AG10803 (cell line): ENCODE measurements around the gene ADCY7.

Experiments
- DNase-seq: peaks from one replicate; pipeline ENCODE4 v3.0.0; 2010; ENCODE audit warnings: low read depth
- H3K4me3 ChIP-seq: 2 replicates; pipeline ENCODE4 v1.5.1; 2011; ENCODE audit warnings: mild to moderate bottlenecking, low read length, control low read depth
- CTCF ChIP-seq: conservative IDR thresholded peaks from 2 replicates; pipeline ENCODE4 v1.5.1; 2011; ENCODE audit warnings: mild to moderate bottlenecking, low read length, control low read depth, inconsistent platforms

The ADCY7 gene

DNA sequence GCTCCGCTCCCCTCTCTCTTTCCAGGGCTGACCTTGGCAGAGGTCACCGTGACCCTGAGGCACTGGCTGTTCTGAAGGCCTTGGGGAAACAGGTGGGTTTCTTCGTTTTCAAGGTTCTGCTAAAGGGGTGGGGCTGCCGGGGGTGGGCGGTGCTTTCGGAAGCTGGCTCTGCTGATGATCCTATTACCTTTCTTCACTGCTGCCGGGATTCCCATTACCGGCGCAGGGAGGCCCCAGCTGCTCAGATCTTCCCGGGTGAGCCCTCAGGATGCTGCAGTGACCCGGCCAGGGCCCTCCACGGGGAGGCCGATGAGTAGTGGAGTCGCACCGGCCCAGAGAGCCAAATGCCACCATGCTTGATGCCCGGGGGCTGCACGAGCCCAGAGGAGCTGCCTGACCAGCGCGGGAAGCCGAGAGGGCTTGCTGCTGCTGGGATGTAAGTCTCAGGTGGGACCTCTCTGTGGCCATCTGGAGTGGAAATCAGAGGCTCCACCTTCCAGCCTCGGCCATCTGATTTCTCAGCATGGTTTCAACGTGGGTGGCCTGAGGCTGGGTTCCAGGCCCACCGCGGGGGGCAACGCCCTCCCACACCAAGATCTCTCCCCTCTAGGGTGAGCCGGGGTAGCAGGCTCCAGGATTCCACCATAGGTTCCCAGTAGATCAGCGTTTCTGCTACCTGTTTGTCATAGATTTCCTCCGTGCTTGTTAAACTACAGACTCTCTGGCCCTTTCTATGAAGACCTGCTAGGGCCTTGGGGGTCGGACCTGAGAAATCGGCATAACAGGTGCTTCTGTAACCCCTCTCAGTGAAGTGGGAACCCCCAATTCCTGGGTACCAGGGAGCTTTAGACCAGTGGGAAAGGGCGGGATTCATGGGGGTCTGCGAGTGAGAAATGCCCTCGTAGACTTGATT lies 21.6 kb upstream of the ADCY7 start:
- peak overlapping the region; percentile 62 for H3K4me3 ChIP-seq
- TF ChIP-seq CTCF, result no peak
- no peak for DNase-seq

GRCh38 chr16:50245417-50246298 lies 20.7 kb upstream of the ADCY7 start:
- TF ChIP-seq CTCF, result no peak; the same call in 1 of the 2 replicates
- H3K4me3 ChIP-seq, result peak overlapping the region; percentile 70
- DNase-seq, result peak; percentile 82

GRCh38 chr16:50246299-50247122 lies 19.8 kb upstream of the ADCY7 start:
- DNase-seq, result no peak
- H3K4me3 ChIP-seq, result peak overlapping the region; percentile 70
- TF ChIP-seq CTCF, result no peak

- H3K4me3 ChIP-seq, result peak overlapping the region; percentile 70
- no peak for DNase-seq
- TF ChIP-seq CTCF, result no peak
These were observed 19.0 kb upstream of the ADCY7 start for GRCh38 chr16:50247123-50247905.

- no peak for DNase-seq
- H3K4me3 ChIP-seq, result no peak overlapping the region
- no peak for TF ChIP-seq CTCF
These were observed 18.3 kb upstream of the ADCY7 start for GRCh38 chr16:50247906-50248608.

GRCh38 chr16:50248845-50249244 lies 17.5 kb upstream of the ADCY7 start:
- DNase-seq, result no peak
- no peak overlapping the region for H3K4me3 ChIP-seq
- no peak for TF ChIP-seq CTCF
